ENCODE measurements around the gene ADGRF1.

ADGRF1 gene

DNA sequence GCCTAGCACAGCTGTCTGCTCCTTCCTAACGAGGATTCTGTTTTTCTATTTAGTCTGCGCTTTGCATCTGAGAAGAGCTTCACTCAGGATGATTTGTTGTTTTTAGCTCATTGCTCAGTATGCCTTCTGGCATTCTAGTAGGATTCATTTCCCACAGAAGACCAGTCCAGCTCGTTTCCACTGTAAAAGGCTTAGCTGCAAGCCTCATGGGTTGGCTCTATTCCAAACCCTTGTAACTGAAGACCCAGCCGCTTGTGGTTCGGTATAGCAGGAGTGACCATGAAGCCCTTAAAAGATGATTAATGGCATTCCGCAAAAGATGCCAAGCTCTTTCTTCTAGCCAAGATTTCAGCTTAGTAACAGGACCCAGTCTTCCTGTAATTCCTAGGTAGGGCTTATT lies 7.2 kb downstream of the ADGRF1 start:
- Histone ChIP-seq H3K27me3 (peaks cover 6% of the 10 kb centered on the region), H3K4me3 (ENCODE audit: low read depth in 1 of 2, low read length in 1 of 2) (no peak overlapping the region), H3K36me3 (no peaks in the 10 kb centered on the region), H3K9me3 (no peaks in the 10 kb centered on the region), H3K4me1 (ENCODE audit: control insufficient read depth in 1 of 2, insufficient read depth in 1 of 2, low read depth in 1 of 2, low read length in 1 of 2) (no peaks in the 10 kb centered on the region), H3K27ac (no peak overlapping the region)
- TF ChIP-seq, protein P1, sequence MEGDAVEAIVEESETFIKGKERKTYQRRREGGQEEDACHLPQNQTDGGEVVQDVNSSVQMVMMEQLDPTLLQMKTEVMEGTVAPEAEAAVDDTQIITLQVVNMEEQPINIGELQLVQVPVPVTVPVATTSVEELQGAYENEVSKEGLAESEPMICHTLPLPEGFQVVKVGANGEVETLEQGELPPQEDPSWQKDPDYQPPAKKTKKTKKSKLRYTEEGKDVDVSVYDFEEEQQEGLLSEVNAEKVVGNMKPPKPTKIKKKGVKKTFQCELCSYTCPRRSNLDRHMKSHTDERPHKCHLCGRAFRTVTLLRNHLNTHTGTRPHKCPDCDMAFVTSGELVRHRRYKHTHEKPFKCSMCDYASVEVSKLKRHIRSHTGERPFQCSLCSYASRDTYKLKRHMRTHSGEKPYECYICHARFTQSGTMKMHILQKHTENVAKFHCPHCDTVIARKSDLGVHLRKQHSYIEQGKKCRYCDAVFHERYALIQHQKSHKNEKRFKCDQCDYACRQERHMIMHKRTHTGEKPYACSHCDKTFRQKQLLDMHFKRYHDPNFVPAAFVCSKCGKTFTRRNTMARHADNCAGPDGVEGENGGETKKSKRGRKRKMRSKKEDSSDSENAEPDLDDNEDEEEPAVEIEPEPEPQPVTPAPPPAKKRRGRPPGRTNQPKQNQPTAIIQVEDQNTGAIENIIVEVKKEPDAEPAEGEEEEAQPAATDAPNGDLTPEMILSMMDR (IDR thresholded peaks at IDR 0.05): no peak

DNA sequence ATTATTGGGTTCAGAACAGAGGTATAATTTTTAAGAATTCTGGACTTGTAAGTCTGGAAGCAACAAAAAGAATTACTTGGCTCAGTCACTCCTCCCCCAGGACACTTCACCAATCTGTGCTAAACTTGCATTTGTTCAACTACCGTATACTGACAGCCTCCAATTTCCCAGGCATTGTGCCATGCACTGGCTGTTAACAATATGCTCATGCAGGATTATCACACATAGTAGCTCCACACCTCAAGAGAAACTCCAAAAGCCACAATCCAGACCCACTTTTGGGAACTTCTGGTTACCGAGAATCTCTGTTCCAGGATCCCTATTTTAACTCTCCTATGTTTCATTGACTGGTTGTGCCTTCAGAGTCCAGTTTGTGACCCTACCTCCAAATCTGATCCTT lies 7.7 kb downstream of the ADGRF1 start:
- Histone ChIP-seq H3K4me3 (ENCODE audit: low read depth in 1 of 2, low read length in 1 of 2) (no peak overlapping the region), H3K27ac (no peak overlapping the region)

DNA sequence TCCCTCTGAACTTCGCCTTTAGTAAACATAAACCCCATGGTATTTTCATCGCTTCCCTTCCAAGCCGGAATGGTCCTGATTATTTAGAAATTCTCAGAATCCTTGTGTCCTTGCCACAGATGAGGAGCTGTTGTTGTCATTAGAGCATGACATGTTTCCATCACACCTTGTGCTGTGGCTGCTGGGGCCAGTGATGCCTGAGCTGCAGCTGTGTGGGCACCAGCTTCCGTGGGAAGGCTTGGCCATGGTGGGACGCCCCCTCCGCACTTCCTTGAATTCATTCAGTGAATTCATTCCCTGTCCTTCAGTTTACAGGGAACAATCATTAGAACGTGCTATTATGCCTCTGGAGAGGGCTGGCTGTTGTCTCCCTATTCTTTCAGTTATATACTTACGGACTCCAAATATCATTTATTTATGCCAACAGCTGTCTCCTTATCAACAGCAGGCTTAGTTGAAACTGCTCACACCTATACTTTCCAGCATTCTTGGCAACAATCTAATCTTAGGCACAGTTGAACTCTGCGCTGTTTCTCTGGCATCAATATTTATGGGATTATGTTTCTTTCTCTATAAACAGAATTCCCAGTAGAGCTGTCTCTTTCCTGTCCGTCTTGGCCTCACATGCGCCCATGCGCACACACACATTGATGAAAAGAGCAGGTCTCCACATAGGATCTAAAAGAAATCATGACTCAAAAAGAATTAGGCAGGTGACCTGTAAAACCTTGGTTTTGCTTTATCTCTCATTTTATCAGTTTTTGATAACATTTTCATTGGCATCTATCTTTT lies 9.0 kb downstream of the ADGRF1 start:
- Histone ChIP-seq H3K4me3 (ENCODE audit: low read depth in 1 of 2, low read length in 1 of 2) (no peak overlapping the region), H3K36me3 (no peaks in the 10 kb centered on the region), H3K4me1 (ENCODE audit: control insufficient read depth in 1 of 2, insufficient read depth in 1 of 2, low read depth in 1 of 2, low read length in 1 of 2) (no peaks in the 10 kb centered on the region), H3K9me3 (no peaks in the 10 kb centered on the region), H3K27me3 (peaks cover 6% of the 10 kb centered on the region), H3K27ac (no peak overlapping the region)
- TF ChIP-seq, protein P1 (IDR thresholded peaks at IDR 0.05): no peak

More for the DNA sequence above, 7.7 kb downstream of the ADGRF1 start:
- no peaks in the 10 kb centered on the region for H3K9me3 ChIP-seq
- H3K36me3 ChIP-seq: no peaks in the 10 kb centered on the region
- H3K27me3 ChIP-seq: peaks cover 6% of the 10 kb centered on the region
- no peaks in the 10 kb centered on the region for H3K4me1 ChIP-seq (ENCODE audit: control insufficient read depth in 1 of 2, insufficient read depth in 1 of 2, low read depth in 1 of 2, low read length in 1 of 2)
- TF ChIP-seq, protein P1 (IDR thresholded peaks at IDR 0.05): no peak

DNA sequence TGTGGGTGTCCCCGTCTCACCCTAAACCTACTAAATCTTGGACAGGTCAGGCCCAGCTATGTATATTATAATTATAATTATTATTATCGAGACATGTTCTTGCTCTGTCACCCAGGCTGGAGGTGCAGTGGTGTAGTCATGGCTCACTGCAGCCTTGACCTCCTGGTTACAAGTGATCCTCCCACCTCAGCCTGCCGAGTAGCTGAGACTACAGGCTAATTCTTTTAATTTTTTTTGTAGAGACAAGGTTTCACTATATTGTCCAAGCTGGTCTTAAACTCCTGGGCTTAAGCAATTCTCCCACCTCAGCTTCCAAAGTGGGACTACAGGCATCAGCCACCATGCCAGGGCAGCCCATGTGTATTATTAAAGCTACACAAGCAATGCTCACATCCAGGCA lies 10.5 kb downstream of the ADGRF1 start:
- no peak overlapping the region for H3K27ac ChIP-seq
- H3K27me3 ChIP-seq: peaks cover 6% of the 10 kb centered on the region
- H3K4me3 ChIP-seq (ENCODE audit: low read depth in 1 of 2, low read length in 1 of 2): no peak overlapping the region
- TF ChIP-seq, protein P1 (IDR thresholded peaks at IDR 0.05): no peak
- no peaks in the 10 kb centered on the region for H3K4me1 ChIP-seq (ENCODE audit: control insufficient read depth in 1 of 2, insufficient read depth in 1 of 2, low read depth in 1 of 2, low read length in 1 of 2)
- H3K9me3 ChIP-seq: no peaks in the 10 kb centered on the region
- H3K36me3 ChIP-seq: no peaks in the 10 kb centered on the region

DNA sequence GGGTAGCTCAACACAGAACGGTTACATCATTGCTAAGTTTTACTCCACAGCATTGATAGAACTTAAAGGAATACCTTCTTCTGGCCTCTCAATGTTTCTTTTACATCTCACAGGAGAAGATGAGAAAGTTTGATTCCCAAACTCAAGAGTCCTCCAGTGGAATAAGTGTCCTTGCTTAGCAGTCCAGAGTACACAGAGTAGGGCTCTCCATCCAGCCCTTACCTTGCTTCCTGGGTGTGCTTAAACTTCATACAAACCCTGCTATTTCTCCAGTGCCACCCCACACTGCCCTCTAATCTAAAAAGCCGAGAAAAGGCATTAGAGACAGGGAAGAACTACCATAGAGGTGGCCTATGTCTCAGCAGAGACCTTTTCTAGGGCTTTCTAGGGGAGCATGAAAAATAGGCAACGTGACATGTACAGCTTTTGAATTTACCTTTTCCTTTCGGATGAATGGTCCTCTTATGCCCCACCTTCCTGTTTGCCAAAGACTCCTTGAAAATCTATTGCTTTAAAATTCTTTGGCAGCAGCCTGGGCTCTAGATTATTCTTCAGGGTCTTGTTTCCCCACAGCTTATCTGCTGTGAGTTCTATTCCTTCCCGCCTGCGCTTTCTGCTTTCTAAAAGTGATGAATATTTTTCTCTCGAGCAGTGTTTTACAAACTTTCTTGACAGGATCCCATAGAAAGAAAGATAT lies 12.1 kb downstream of the ADGRF1 start:
- no peak overlapping the region for H3K4me3 ChIP-seq (ENCODE audit: low read depth in 1 of 2, low read length in 1 of 2)
- no peaks in the 10 kb centered on the region for H3K9me3 ChIP-seq
- no peaks in the 10 kb centered on the region for H3K4me1 ChIP-seq (ENCODE audit: control insufficient read depth in 1 of 2, insufficient read depth in 1 of 2, low read depth in 1 of 2, low read length in 1 of 2)
- no peak overlapping the region for H3K27ac ChIP-seq
- H3K36me3 ChIP-seq: no peaks in the 10 kb centered on the region
- peaks cover 6% of the 10 kb centered on the region for H3K27me3 ChIP-seq
- TF ChIP-seq, protein P1 (IDR thresholded peaks at IDR 0.05): no peak
